Activated CD4-positive, alpha-beta T cell treated with anti-CD3 and anti-CD28 coated beads, Interleukin-10, Interleukin-2, amounts not matched to agents 100 ng/mL and 50 ng/mL, durations not matched to agents 16 hours and 8 hours (primary cell): ENCODE data around the gene ATP8B2.

Source experiments
- DNase-seq: peaks from one replicate; pipeline ENCODE4 v3.0.0-alpha.2; 2020

ATP8B2 gene

DNA sequence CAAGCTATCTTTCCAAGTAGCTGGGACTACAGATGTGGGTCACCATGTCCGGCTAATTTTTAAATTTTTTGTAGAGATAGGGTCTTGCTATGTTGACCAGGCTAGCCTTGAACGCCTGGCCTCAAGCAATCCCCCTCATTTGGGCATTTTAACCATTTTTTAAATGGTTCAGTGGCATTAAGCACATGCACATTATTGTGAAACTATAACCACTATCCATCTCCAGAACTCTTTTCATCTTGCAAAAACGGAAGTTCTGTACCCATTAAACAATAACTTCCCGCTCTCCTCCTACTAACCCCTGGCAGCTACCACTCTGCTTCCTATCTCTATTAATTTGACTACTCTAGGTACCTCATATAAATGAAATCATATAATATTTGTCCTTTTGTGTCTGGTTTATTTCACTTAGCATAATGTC lies 75.1 kb downstream of the ATP8B2 start:
- no peak for DNase-seq
